NCI-H1105 treated with DMSO at 0.1 percent for 48 hours (cell line): ENCODE results near the gene MFGE8.

Source experiments
- DNase-seq: peaks from one replicate; lab custom pipeline; 2025; lab: John Stamatoyannopoulos, UW

MFGE8 gene

DNA sequence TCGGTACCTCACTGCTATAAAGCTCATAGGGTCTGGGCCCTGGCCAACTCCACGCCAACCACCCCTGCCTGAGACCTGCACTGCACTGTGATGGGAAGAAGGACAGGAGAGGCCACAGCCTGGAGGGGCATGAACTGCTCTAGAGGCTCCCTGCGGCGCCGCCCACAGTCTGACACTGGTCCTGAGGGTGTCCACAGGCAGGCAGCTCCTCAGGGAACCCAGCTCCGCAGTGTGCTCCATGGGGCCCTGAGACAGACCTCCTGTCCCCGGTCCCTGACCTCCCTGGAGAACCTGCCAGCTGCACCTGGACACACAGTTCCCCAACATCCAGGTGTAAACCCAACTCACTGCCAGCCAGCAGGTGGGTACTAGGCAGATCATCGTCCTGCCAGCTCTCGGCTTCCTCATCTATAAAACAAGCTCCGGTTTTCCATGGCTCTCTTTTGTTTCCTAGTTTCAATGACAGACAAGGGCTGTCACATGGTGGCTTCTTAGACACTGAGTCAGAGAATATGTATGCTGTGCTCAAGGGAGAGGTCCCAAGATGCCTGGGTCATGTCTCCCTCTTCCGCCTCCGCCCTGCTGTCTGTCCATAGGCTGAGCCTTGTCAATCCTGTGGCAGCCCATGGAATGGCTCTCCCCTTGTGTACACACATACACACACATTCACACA, 12.7 kb downstream of the MFGE8 start:
- DNase-seq = no peak

DNA sequence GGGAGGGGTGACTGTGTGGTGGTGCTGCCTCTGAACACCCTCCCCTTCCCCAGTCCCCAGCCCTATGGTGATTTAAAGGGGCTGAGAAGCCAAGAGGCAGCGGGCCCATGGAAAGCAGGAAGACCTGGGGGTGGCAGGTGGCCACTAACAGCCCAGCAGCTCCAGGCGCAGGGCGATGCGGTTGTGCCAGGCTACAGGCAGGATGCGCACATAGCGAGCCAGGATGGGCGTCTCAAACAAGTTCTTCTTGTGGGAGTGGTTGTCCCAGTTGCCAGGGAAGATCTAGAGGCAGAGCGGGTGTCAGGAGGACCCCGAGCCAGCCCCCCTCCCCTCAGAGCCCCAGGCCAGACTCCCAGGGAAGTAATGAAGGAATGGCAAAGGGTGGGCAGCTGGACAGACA, 13.9 kb downstream of the MFGE8 start:
- no peak for DNase-seq

DNA sequence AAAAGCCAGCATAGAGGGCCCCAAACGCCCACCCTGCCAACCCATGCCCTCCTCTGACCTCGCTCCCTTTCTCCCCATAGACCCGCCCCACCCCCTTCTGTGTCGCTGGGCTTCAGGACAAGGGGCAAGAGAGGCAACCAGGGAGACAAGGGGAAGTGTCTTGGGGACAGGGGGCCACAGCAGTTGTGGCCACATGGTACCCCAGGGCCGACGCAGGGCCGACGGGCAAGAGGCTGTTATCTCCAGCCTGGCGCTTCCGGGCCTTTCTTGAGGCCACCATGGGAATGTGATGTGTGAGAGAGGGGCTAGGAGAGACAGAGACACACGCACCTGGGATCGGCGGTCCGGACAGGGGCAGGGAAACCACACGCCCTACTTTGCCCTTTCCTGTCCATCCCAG, 14.4 kb downstream of the MFGE8 start:
- DNase-seq = no peak

DNA sequence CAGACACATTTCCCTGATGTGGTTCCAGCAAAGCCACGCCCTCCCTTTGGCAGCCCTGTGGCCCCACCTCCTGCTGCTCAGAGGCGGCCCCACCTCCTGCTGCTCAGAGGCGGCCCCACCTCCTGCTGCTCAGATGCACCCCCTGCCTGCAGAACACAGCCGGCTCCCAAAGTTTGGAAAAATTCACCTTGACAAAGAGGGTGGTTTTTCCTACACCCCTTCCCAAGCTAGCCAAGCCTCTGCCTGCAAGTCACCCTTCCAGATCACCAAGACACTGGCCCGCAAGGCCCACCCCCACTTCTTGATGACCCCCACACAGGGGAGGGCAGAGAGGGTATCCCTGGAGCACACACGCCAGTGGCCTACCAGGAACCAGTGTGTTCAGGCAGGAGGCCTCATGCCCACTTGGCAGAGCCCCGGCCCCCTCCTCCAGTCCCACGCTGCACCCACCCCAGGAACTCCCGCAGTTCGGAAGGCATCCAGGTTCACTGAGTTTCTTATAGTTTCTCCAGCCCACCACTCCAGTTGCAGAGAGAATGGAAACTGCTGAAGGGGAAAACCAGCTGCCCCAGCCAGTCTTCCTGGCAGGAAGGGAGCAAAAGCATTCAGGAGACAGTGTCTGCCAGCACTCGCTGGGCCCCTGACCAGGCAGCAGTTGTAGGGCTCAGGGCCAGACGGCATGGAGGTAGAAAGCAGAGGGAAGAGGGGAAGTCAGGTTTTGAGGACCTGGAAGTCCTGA, 15.6 kb downstream of the MFGE8 start:
- peak; percentile 44 for DNase-seq

DNA sequence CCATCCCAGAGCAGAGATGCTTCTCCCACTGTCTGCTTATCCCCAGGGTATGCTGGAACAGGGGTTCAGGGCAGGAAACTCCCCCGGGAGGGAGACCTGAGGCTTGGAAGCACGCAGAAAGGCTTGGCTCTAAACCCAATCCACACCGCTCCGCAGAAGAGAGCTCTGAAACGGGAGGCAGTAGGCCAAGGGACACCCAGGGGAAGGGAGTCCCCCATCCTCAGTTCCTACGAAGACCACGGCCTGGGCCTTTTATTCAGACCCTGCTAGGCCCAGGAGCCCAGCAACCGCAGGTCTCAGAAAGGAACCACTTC, 16.1 kb downstream of the MFGE8 start:
- DNase-seq = no peak

DNA sequence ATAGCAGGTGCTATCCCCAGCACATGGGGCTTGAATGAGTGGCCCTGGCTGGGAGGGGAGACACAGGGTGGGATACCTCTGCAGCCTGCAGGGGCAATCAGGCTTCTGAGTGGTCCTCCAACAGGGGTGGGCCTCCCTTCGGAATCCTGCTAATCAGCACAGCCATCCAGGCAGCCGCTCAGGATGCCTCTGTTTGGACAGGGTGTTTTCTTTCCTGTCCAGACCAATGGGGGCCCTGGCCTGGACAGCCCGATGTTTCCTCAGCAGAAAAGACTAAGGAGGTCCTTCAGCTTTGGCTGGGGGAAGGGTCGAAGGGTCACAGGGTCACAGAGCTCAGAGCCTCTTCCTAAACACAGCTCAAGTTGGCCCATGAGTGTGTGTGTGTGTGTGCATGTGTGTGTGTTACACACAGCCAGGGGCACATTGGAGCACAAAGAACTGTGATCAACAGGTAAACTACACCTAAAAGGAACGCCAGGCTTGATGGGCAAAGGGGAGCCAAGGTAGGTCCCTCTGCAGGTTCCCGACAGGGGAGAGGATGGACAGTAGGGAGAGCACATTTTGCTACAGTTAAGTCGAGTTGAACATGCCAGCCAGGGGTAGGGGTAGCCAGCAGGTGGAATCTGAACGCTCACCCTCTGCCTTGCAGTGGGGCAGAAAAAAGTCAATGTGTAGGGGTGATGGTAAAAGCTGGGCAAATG, 16.7 kb downstream of the MFGE8 start:
- DNase-seq = no peak

DNA sequence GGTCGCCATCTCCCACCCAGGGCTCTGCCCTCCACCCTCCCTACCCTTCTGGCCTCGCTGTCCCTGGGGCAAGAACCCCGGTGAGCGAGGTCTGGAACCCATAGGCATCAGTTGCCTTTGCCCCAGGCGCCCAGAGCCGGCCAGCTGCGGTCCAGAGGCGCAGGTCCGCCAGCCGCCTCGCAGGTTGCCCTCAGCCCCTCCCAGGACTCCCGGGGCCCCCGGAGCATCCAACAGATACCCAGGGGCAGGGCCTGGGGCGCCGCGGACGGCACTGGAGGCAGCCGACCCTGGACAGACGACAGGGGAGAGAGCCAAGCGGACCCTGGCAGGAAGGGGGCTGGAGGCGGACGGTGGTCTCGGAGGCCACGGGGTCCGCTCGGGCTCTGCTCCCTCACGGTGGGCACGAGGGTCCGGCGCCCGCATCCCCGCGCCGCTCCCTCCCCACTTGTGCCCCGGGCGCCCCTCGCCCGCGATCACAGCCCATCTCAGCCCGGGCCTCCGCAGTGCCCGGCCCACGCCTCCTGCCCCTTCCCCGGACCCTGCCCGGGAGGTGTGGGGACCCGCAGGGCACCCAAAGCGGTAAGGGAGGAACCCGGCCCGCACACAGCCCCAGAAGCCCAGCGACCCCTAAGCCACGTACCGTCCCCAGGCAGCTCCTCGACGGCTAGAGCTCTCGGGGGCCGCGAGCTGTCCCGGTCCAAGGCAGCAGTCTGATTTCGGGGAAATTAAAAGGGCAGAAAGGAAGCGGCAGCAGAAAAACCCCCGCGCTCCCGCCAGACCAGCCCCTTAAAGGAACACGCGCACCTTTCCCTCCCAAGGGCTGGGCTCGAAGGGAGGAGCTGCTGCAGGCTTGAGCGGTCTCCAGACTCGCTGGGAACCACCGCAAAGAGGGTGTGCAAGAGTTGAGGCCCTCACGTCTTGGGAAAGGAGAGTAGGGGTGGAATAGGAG, 18.1 kb downstream of the MFGE8 start, which contains the start of gene HAPLN3:
HAPLN3 (minus strand) TSS at position 726 of the 949 bp plus-strand sequence. CDS start 8,246 bp downstream, outside the sequence.
- no peak for DNase-seq

DNA sequence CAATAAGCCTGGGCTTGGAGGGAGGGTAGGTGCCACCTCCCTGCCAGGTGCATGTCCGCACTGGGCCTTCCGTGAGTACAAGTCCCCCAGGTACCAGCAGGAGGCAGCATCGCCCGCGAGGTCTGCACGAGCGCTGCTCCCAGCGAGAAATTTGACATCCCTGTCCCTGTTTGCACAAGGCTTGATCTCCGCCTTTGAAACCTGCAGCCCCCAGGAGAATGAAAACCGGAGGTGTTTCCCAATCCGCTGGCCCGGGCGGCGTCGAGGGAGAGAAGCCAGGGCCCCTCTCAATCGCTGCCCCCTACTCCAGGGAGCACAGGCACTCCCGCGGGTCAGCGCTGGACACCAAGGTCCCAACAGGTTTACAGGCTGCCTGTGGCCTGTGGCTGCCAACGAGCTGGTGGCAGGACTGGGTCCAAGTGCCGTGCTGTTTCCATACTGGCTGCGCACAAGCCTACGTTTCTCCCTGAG, 18.8 kb downstream of the MFGE8 start:
- DNase-seq = peak; percentile 37

DNA sequence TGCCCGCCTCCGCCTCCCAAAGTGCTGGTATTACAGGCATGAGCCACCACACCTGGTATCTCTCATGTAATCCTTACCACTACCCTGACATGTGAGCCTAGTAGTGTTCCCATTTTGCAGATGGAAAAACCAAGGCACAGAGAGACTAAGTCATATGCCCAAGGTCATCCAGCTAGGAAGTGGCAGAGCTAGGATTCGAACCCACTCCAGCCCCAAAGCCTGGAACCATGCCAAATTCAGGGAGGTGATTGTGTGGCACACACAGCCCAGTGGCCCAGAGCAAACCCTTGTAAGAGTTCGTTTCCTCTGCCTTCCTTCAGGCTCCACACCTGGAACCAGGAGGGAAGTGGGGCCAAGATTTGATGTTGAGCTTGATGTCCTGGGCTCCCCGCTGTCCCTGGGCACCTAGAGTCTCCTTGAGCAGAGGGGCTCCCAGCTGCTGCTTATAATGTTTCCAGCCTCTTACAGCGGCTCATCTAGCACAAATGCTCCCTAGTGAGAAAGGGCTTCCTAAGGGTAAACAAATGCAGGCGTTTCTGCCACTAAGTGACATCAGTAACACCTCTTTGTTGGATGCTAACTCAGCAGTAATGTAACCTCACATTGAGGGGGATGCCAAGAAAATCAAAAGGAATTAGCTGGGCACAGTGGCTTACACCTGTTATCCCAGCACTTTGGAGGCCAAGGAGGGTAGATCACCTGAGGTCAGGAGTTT, 21.5 kb downstream of the MFGE8 start:
- no peak for DNase-seq

DNA sequence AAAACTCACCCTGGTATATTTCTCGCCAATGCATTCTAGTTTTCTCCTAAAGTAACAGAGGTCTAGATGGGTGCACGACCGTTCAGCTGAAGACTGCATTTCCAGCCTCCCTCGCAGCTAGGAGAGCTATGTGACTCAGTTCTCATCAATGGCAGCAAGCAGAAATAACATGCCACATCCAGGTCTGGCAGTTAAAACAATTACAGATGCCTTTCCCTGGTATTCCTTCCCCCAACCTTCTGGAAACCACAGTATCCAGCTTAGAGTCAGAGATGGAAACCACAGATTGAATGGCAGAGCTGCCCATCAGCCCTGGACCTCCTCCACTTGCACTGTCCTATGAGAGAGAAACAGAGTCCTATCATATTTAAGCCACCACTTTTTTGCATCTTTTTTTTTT, 22.7 kb downstream of the MFGE8 start:
- no peak for DNase-seq

DNA sequence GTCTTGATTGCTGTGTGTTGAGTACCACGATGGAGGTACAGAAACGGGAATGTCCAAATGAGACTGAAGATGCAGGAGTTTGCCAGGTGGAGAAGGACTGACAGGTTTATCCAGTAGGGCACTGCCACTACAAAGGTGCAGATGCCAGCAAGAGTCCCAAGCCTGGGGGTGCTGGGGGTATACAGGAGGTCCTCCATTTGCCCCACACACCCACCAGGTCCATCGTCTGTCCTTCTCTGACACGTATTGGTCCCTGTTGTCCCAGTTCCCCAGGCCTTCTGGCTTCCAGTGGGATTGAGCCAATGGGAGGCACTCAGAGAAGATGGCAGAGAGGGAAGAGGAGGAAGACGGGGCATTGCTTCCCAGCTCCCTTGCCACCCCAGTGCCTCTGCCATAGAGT, 24.5 kb downstream of the MFGE8 start:
- no peak for DNase-seq

DNA sequence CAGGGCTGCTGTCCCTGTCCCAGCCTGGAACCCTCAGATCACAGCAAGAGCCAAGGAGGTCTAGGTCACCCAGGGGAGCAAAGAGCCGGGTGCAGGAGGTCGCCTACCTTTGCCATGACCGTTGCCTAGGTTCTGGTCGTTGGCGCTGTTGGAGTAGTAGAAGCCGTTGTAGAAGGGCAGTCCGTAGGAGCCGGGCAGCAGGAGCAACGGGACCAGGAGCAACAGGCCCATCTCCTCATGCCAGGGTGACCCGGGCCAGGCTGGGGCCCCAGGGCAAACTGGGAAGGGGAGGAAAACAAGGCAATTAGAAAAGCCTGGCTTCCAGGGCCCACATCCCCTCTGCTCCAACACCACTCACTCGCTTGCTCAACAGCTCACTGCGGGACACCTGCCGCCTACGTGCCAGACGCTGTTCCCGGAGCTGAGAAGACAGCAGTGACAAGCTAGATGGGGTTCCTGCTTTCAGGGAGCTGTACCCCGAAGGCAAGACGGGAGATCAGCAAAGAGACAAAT, 26.1 kb downstream of the MFGE8 start:
- no peak for DNase-seq

DNA sequence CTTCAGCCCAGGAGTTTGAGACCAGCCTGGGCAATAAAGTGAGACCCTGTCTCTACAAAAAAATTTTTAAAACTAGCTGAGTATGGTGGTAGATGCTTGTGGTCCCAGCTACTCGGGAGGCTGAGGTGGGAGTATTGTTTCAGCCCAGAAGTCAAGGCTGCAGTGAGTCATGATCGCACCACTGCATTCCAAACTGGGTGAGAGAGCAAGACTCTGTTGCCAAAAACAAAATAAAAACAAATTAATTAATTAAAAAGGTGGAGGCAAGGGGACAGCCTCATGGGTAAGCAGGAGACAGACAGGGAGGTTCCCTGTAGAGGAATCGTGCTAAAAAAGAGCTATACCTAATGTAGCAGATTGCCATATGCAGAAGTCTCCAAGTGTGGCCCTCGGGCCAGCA, 30.4 kb downstream of the MFGE8 start:
- DNase-seq = no peak

DNA sequence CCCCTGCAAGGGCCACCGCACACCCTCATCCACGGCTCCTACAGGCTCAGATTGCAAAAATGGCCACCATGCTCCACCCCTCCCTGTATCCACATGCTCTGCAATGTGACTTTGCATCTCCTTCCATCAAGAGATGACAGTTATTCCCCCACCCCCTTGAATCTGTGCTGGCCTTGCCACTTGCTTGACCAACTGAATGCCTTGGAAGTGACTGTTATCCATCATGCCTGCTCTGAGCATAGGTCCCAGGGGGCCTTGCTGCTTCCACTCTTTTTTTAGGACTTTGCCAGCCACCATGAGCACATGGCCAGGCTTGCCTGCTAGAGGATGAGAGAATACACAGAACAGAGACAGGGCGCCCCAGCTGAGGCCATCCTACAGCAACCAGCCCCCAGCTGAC, 31.4 kb downstream of the MFGE8 start:
- DNase-seq = no peak

DNA sequence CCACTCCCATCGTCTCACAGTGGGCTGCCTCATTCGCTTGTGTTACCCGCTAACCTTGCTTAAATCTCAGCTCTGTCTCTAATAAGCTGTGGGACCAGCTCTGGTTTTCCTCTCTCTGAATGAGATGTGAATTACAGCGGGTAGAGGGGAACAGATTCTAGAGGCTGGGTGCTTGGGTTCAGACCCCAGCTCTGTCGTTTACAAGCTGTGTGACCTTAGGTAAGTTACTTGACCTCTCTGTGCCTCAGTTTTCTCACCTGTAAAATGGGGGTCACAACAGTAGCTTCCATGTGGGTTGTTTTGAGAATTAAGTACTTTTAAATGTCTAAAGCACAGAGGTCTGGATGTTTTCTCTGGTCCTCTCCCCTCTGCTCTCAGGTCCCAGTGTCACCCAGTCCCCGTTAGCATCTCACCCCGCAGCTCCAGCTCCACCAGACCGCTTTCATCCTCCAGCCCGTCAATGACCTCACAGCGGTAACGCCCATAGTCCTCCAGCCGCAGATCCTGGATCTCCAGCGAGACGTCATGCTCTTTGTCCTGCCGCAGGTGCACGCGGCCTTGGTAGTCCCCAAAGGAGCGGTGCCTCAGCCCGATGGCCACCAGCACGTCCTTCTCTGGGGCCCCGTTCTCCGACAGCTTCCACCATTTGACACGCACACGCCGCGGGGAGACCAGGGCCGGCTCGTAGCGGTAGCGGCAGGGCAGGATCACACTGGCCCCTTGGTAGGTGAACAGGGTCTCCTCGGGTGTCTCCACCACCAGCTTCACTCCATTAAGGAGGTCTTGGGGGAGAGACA, 32.0 kb downstream of the MFGE8 start:
- no peak for DNase-seq

DNA sequence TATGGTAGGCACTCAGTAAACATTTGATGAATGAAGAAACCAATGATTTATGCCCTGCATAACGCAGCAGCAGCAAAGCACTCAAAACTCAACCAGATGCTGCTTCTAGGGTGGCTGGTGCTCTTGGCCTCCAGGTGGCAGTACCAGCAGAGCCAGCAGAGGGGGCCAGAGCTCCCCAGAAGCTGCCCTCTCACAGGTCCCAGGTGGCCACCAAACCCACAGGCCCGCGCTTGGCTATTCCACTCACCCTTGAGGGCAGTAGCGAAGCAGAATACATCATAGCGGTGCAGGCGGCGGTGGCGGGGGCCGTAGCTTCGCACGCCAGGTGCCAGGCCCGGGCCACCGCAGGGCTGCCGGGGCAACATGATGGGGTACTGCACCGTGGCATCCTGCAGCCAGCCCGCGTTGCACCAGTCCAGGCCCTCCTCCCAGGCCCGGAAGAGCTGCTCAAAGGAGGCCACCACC, 34.4 kb downstream of the MFGE8 start:
- DNase-seq = no peak

DNA sequence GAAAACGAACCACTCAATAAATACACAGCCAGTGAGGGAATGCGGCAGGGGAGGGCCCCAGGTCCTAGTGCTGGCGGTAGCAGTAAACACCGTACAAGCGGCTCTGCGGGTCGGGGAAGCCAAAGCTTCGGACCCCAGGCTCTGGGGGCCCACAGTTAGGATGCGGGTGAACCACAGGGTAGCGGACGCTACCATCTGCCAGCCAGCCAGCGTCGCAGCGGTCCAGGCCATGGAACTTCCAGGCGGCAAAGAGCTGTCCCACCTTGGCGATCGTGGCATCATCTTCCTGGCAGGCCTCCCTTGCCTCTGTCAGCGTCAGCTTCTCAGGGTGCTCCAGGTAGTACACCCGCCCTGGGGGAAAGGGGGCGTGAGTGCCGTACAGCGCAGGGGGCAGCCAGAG, 35.3 kb downstream of the MFGE8 start:
- no peak for DNase-seq

DNA sequence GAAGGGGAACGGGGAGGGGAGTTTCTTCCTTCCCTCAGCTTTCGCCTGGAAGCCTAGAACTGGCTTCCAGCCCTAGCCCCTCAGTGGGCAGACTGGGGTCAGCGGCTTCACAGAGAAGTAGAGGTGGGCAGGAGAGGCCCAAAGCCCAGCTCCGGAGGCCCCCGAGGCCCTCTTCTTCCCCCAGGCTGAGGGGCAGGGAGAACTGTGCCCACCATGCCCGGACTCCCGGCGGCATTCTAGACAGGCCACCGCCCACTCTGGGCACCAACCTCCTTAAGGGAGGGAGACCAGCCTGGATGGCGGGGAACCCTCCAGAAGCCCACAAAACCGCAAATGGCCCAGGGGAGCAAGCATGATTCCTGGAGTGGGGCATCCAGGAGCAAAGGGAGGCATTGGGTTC, 35.8 kb downstream of the MFGE8 start:
- DNase-seq = no peak

DNA sequence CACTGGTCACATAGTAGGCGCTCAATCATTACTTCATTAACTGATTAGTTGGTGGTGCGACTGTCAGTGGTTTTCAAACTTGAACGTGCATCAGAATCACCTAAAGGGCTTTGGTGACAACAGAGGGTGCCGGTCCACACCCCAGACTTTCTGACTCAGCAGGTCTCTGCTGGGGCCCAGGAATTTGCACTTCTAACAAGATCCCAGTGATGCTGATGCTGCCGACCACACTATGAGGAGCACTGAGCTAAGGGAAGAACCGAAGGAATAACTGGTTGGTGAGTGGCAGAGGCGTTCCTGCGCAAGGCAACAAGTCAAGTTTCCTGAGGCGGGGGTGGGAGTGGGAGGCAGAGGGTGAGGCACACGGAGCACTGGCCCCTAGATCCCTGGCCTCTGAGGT, 36.6 kb downstream of the MFGE8 start:
- no peak for DNase-seq

DNA sequence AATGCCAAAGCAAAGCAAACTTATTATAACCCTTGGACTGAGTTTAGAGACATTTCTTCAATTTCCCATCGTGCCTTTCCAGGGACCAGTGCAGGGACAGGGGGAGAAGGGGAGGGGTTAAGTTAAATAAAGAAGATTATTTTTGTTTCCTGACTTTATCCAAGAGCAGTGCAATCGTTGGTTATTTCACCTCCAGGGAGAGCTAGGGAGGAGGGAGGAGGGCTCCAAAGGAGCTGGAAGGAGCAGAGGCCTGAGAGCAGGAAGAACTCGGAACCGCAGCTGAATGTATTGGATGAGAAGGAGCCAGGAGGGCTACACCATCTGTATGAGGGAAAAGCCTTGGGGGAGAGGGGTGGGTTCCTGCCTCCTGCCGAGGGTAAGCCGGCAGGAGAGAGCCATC, 38.5 kb downstream of the MFGE8 start:
- no peak for DNase-seq
